IPS-NIHi11 (cell line): ENCODE measurements around the gene EFNA4.
"Not testable (repeated sequence)": the region's sequence is repeated elsewhere in the genome, so short reads cannot be mapped to it uniquely, and the experiment has no call there.

ENCODE experiments used
- DNase-seq: peaks from one replicate; pipeline ENCODE4 v3.0.0; 2012; ENCODE audit warnings: mixed read lengths, low spot score

EFNA4 gene

DNA sequence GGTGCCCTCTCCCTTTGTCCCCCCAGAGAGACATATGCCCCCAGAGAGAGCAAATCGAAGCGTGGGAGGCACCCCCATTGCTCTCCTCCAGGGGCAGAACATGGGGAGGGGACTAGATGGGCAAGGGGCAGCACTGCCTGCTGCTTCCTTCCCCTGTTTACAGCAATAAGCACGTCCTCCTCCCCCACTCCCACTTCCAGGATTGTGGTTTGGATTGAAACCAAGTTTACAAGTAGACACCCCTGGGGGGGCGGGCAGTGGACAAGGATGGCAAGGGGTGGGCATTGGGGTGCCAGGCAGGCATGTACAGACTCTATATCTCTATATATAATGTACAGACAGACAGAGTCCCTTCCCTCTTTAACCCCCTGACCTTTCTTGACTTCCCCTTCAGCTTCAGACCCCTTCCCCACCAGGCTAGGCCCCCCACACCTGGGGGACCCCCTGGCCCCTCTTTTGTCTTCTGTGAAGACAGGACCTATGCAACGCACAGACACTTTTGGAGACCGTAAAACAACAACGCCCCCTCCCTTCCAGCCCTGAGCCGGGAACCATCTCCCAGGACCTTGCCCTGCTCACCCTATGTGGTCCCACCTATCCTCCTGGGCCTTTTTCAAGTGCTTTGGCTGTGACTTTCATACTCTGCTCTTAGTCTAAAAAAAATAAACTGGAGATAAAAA is 23.5 kb downstream of the EFNA4 start:
- no peak for DNase-seq

DNA sequence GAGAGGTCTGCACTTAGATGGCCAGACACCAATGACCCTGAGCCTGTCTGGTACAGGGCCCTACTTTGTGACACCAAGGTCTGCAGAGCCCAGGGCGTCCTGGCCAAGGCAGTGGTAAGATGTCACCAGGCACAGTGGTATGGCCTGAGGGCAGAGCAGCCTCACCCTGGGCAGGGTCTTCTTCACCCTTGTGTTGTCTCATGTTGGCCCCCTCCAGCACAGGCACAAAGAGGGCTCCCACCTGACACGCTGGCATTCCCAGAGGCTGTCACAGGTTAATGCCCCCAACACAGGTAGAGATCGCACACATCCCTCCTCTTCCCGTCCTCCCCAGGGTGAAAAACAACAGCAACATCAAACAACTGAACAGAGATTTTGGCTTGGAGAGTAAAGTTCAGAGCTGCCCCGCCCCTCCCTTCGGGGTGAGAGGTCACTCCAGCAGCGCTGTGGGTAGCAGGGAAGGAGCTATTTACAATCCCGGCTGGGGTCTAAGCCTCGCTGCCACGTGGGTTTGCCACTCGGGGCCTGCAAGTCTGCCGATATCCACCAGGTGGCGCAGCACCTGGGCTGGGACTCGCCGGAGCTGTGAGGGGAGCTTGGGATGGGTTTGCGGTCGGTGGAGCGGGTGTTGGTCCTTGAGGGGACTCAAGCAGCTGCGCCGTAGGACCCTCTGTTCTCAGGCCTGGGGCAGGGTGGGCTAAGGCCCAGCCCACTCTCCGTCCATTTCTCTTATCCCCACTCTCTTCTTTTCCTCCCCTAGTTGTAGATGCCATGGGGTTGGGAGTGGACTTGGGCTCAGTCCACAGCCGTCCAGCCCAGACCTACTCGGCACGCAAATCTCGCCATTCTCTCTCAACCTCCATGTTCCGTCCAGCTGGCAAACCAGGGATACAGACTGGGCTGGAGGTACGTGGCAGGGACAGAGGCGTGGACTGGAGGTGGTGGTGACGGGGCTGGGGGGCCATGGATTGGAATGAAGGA is 27.8 kb downstream of the EFNA4 start:
- DNase-seq, result peak; percentile 84

DNA sequence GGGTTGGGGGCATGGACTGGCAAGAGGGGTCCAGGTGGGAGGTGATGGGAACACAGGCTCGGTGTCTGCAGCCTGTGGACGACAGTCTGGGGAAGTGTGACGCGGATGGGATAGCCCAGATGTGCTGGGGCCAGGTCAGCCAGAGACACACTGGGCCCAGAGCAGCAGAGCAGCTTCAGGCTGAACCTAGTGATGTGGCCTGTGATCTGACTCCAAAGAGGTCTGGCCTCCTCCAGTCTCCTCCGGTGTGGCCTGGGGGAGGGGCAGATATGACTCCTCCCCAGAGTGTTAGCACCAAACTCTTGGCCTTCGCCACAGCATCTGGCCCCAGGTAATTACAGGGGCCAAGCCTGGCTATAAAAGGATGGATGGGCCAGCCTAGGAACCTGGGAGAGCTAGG is 28.6 kb downstream of the EFNA4 start:
- no peak for DNase-seq

DNA sequence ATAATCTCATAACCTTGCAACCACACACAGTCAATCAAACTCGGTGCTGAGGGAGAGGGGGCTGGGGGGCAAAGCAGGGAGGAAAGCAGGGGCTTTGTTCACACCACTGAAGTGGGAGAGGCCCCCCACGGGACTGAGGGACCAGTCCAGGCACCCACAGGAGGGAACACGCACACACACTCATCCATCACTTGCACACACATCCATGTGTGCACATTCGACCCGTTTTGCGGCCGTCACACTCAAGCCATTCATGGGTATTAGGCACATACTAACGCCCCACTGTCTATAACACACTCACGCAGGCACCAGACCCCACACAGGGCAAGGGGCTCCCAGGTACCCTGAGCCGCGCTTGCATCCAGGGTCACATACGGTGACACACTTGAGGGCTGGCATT is 29.1 kb downstream of the EFNA4 start:
- no peak for DNase-seq

DNA sequence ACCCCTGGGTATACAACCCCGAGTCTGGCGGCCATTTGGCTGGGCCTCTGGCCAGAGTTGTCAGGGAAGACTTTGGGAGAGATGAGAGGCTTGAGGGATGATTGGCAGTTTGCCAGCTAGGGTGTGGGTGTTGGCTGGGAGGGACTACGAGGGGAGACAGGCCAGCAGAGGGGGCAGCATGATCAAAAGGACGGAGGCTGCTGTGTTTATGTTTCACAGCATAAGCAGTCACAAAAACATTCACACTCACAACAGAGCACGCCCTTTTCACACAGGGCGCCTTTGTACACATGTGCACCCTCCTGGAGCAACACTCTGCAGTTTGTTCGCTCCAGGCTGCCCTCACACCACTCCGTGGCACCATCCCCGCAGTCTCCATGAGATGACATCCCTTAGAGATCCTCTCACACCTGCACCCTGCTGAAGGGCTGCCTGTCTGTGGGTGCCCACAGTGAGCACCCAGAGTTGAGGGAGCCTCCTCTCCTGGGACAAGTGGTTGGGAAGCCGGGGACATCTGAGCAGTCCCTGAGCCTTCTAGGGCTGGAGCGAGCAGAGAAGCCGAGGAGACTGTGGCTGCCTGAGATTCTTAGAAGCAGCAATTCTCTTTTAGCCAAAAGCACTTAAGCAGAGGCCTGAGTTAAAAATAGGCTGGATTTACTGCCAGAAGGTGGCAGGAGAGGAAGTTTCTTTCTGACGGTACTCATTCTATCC is 30.5 kb downstream of the EFNA4 start:
- DNase-seq, result peak; percentile 43

DNA sequence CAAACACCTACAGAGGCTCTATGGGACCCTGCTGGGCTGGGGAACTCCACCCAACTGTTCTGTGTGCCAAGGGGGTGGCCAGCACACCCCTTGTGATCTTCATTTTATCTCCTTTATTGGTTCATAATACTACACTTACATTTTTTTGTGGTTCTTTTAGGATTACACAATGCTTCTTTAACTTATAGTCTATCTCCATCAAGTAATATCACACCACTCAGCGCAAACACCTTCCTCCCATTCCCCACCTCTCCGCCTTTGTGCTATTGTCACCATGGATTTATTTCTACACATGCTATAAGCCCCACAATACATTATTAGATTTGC is 31.0 kb downstream of the EFNA4 start:
- DNase-seq, result no peak

DNA sequence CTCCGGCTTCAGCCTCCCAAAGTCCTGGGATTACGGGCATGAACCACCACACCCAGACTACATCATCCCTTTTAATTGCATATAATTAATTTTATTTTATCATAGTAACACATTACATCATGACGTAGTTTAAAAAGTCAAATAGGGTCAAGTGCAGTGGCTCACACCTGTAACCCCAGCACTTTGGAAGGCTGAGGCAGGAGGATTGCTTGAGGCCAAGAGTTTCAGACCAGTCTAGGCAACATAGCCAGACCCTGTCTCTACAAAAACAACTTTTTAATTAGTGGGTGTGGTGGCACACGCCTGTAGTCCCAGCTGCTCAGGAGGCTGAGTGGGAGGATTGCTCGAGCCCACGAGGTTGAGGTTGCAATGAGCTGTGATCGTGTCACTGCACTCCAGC is 35.8 kb downstream of the EFNA4 start:
- no peak for DNase-seq

DNA sequence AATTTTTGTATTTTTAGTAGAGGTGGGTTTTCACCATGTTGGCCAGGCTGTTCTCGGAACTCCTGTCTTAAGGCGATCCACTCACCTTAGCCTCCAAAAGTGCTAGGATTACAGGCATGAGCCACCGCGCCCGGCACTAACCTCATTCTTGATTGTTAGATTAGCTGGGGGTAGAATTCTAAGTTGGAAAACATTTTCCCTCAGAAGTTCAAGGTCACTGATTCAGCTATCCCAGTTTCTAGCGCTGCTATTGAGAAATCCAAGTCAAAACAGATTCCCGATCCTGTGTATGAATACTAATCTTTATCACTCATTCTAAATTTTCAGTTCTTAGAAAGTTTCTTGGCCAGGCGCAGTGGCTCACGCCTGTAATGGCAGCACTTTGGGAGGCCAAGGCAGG is 39.8 kb downstream of the EFNA4 start:
- DNase-seq, result no peak

DNA sequence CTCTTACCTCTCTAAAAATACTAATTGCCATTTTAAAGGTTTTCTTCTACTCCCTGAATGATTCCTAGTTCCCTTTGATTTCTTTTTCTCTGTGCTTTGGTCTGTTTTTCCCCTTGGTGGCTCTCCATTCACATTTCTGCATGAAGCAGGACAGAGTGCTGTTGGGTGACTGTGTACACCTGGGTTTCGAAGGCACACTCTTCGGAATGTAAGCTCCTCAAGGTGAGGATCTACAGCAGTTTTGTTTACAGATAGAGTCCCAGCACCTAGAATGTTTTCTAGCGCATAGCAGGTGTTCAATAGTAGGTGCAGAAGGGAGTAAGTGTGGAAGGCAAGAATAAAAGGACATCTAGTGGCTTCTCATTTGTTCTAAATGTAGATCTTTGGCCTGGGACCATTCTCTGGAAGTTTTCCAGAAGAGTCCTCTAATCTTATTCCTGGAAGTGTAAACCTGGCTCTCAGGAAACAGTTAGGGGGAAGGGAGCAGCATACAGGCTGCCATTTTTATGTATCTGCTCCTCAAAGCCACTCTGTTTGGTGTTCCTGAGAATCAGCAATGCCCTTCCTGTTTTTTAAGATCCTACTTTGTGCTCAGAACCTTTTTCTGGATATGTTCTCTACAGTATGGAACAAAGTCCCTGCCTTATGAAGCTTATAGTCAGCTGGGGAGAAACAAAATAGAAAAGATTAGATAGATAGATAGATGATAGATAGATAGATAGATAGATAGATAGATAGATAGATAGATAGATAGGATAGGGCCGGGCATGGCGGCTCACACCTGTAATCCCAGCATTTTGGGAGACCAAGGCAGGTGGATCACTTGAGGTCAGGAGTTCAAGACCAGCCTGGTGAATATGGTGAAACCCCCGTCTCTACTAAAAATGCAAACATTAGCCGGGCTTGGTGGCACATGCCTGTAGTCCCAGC is 41.3 kb downstream of the EFNA4 start:
- DNase-seq, result no peak

DNA sequence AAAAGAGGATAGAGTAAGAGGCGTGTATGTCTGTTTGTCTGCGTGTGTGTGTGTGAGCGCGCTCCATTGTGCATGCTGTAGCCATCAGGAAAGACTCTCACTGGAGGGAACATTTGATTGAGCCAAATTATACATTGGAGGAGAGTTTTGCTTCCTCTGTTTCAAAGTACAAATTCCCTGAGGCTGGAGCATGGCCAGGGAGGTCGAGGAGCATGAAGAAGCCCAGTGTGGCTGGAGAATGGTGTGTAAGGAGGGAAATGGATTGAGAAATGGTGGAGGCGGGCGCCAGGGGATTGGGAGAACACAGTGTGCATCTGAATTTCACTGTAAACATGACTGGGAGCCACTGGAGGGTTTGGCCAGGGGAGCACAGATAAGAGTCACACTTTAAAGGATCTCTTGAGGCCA is 42.1 kb downstream of the EFNA4 start:
- DNase-seq, result no peak

DNA sequence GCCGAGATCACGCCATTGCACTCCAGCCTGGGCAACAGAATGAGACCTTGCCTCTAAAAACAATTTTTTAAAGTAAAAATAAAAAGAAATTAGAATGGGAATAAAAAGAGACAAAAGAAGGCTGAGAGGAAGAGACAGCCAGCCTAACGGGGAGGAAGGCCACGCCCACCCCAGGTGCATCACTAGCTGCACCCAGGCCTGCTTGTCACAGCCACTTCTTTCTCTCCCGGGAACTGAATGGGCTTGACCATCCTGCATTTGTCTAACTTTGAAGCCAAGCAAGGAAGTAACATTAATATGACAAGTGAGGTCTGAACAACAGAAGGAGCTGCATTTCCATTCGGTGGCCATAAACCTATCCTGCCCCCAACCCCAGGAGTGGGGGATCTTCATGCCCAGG is 43.3 kb downstream of the EFNA4 start:
- DNase-seq, result no peak

DNA sequence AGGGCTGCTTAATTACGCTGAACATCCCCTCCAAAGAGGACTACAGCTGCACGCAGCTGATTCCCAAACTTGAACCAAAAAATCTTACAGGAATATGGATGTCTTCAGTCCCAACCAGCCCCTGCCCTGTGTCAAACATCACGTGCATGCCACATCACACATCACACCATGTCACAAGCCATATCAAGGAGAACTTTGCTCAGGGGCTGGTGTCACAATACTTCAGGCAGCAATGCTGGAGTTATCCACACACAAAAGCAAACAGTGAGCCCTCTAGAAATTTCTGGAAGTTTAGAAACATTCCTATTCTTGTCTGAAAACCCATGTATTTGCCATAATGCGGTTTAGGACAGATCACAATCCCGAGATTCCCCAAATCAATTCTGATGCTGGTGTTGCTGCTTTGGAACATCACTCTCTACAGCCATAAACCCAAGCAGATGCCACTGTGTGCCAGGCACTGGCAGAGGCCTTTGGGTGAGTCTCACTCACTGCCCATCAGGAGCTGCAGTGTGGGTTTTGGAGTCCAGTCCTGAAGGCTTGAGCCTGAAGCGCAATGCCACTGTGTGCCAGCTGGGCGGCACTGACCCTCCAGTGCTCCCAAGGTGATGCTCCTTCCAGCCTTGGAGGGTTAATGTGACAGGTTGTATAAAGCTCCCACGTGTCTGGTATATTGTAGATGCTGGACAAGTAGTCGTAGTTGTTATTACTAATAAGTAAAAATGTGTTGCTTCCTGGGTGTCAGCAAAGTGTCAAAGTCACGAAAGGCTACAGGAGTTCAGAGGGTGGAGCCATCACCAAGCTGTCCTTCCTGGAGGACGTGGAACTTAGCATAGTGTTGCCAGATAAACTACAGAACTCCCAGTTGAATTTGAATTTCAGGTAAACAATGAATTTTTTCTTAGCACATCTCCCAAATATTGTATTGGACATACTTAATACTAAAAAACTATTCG is 44.0 kb downstream of the EFNA4 start:
- no peak for DNase-seq

DNA sequence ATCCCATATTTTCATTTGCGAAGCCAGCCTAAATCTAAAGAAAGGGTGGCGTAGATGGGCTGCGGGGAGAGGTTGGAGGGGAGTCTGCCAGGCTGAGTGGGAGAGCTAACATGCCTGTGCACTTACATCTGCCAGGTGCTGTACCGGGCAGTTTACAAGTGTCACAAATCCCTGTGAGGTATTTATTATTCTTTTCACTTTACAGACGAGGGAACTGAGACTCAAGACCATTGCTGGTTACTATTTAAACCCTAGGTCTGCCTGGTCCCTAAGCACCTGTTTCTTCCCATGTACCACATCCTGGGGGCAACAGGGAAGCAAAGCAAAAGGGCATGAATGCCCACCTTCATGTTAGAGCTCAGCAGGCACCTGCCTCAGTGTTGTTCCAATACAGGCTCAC is 44.8 kb downstream of the EFNA4 start:
- DNase-seq, result no peak

DNA sequence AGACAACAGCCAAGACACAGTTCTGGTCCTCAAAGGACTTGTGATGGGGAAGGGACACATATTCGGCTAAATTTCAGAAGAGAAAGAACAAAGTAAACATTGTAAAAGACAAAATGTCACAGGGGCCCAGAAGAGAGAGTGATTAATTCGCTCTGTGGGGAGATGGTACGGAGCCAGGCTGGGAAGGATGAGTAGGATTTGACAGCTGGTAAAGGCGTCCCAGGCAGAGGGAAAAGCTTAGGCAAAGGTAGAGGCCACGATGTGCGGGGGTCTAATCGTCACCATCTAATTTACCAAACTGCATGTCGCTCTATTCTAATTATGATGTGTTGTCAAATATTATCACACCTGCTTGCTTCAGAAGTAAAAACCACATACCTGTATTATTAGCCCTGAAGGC is 46.8 kb downstream of the EFNA4 start:
- DNase-seq, result no peak

DNA sequence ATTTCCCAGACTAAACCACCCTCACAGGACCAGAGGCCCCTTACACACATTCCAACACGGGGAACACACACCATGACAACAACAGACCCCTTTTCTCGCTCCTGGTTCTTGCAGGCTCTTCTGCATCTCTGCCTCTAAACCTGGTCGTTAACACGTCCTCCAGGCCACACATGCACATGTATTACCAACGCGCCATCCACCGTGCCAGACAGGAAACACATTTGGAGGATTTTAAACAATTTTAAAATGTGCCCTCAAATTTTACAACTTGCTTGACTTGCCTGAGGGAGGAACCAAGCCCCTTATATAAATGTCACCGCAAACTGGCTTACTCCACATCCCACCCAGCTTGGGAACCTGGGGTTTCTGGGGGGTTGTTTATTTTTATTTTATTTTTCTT is 47.3 kb downstream of the EFNA4 start:
- no peak for DNase-seq

DNA sequence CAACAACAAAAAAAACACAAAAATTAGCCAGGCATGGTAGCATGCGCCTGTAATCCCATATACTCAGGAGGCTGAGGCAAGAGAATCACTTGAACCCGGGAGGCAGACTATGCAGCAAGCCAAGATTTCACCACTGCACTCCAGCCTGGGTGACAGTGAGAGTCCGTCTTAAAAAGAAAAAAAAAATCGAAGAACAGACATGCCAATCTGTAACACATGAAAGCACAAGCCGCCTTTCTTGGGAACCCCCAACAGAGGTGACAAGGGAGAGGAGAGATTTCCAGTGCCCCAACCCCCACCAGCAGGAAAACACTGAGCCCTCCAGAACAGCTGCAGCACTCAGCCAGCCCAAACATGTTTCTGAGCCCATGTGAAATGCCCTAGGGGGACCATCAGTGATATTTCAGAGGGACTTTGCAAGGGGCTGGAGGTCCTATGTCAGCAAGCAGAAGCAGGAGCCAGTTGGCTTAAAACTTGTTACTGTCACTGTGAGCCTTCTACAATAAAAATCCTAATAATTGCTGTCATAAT is 50.0 kb downstream of the EFNA4 start:
- DNase-seq, result no peak

DNA sequence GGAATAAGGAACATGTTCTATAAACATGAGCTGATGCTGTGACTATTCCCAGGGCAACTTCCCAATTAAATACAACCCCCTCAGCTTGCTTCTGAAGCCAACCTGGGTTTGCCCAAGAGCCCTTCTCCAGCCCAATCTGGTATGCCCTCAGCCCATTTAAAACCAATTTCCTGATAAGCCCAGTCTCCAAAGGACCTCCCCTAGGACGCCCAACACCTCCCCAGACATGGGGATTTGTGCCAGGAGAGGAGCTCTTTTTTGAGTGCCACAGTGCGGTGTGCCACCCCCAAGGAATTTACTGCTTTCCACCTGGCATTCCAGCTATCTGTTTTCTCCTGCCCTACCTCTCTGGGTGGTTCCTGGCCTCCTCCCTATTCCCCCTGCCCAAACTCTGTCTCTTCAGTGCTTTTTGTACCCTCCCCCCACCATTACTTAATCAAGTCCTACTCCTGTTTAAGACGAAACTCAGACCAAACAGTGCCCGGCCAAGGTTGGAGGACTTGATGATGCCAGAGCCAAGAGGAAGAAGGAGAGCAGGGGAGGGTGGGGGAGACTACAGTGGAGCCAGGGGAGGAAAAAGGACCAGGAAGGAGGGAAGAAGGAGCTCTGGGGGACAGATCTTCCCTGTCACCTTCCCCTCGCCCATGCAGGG is 52.7 kb downstream of the EFNA4 start:
- no peak for DNase-seq

DNA sequence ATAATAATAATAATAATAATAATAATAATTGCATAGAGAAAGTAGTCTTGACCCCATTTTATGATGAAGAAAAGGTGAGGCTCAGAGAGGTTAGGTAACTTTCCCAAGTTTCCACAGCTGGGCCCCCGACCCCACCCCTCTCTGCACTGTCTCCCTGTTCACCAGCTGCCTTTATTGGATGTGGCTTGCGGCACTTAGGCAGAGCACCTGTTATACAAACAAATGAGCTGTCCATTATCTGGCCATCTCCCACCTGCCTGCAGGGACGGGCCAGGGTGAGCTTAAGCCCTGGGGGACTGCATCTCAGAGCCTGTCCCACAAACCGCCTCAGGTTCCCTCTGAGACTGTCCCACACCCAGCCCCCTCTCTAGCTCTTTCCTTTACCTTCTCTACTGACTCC is 54.1 kb downstream of the EFNA4 start:
- no peak for DNase-seq

DNA sequence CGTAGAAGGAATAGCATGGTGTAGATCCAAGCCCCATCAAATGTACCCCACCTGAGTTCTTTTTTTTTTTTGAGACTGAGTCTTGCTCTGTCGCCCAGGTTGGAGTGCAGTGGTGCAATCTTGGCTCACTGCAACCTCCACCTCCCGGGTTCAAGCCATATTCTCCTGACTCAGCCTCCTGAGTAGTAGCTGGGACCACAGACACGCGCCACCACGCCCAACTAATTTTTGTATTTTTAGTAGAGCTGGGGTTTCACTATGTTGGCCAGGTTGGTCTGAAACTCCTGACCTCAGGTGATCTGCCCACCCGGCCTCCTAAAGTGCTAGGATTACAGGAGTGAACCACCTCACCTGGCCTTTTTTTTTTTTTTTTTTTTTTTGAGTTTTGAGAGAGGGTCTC is 54.5 kb downstream of the EFNA4 start:
- DNase-seq, result not testable (repeated sequence)
